ENCODE data around the gene CHMP6. TPM values are rescaled to one million over a fixed set of nuclear protein-coding genes. Genes with fewer than 3 reads are reported as not detected.
A peak's percentile ranks its signal among the peaks of the same experiment; 100 is the strongest.
"Not testable (repeated sequence)": the region's sequence is repeated elsewhere in the genome, so short reads cannot be mapped to it uniquely, and the experiment has no call there.

CHMP6 gene
- total and polyA plus RNA-seq, 5 experiments from 2014 or later: 40.1 to 47.6 (median 41.6) TPM

GRCh38 chr17:81013642-81014041 is 22.0 kb downstream of the CHMP6 start:
- POLR2A ChIA-PET: no interaction called here
- no peaks in the 10 kb centered on the region for H3K27me3 Mint-ChIP-seq
- H3K36me3 Mint-ChIP-seq: peaks cover 2 to 16% (median 6%) of the 10 kb centered on the region in 3 donors
- no peak overlapping the region for H3K4me3 Mint-ChIP-seq
- peaks cover 12 to 27% (median 17%) of the 10 kb centered on the region in 4 donors for H3K4me1 Mint-ChIP-seq
- H3K9me3 Mint-ChIP-seq: peaks cover 0 to 13% (median 4%) of the 10 kb centered on the region in 9 donors
- no peak for ATAC-seq
- no peak for DNase-seq
- peak overlapping the region in 2 of 10 donors; percentile 8 to 56 for H3K27ac Mint-ChIP-seq

GRCh38 chr17:81015136-81015535 is 23.5 kb downstream of the CHMP6 start:
- Mint-ChIP-seq H3K27ac (peak overlapping the region in 3 of 10 donors; percentile 71 to 97 (median 75)), H3K27me3 (no peaks in the 10 kb centered on the region), H3K9me3 (peaks cover 0 to 13% (median 4%) of the 10 kb centered on the region in 9 donors), H3K4me3 (no peak overlapping the region), H3K4me1 (peaks cover 20 to 41% (median 29%) of the 10 kb centered on the region in 4 donors), H3K36me3 (peaks cover 2 to 15% (median 6%) of the 10 kb centered on the region in 3 donors)
- POLR2A ChIA-PET: interaction anchor here (1.0 kb wide), 1 partner anchor 10 kb away, joined by 4 read pairs; no protein-coding TSS in a partner anchor
- ATAC-seq (no peak), DNase-seq (no peak)

GRCh38 chr17:81016575-81016974 is 24.9 kb downstream of the CHMP6 start:
- peak overlapping the region; percentile 44 to 99 (median 94) for H3K27ac Mint-ChIP-seq
- POLR2A ChIA-PET: interaction anchor here (0.9 to 2.3 kb wide), 5 partner anchors 12 to 562 kb away, joined by 3 to 29 read pairs (median 6); partner anchors contain the start of gene CHMP6
- peak overlapping the region in 7 of 10 donors; percentile 11 to 57 (median 36) for H3K4me3 Mint-ChIP-seq
- DNase-seq: no peak
- H3K4me1 Mint-ChIP-seq: peaks cover 20 to 41% (median 31%) of the 10 kb centered on the region in 4 donors
- no peak for ATAC-seq
- peaks cover 0 to 5% (median 0%) of the 10 kb centered on the region in 9 donors for H3K9me3 Mint-ChIP-seq
- H3K36me3 Mint-ChIP-seq: peaks cover 0 to 9% (median 2%) of the 10 kb centered on the region in 3 donors
- H3K27me3 Mint-ChIP-seq: no peaks in the 10 kb centered on the region

GRCh38 chr17:81017330-81017729 is 25.7 kb downstream of the CHMP6 start:
- DNase-seq: not testable (repeated sequence)

GRCh38 chr17:81018044-81018802 is 26.6 kb downstream of the CHMP6 start:
- peaks cover 0 to 5% (median 0%) of the 10 kb centered on the region in 9 donors for H3K9me3 Mint-ChIP-seq
- no peaks in the 10 kb centered on the region for H3K27me3 Mint-ChIP-seq
- H3K4me1 Mint-ChIP-seq: peaks cover 16 to 41% (median 33%) of the 10 kb centered on the region in 4 donors
- POLR2A ChIA-PET: interaction anchor here (0.5 to 2.3 kb wide), 18 partner anchors 9 to 1431 kb away, joined by 3 to 29 read pairs (median 4); partner anchors contain the start of genes BAIAP2, CHMP6, GAA and NDUFAF8
- DNase-seq (peak in 5 of 10 donors; percentile 37 to 64 (median 51)), ATAC-seq (peak; percentile 86 to 90)
- H3K36me3 Mint-ChIP-seq: peaks cover 0 to 3% (median 0%) of the 10 kb centered on the region in 3 donors
- H3K4me3 Mint-ChIP-seq: peak overlapping the region; percentile 82 to 95 (median 88)
- H3K27ac Mint-ChIP-seq: peak overlapping the region; percentile 95 to 99 (median 97)

More at GRCh38 chr17:81017330-81017729, 25.7 kb downstream of the CHMP6 start:
- Mint-ChIP-seq H3K4me1 (peaks cover 16 to 41% (median 32%) of the 10 kb centered on the region in 4 donors), H3K4me3 (peak overlapping the region in 9 of 10 donors; percentile 7 to 95 (median 83)), H3K27ac (peak overlapping the region; percentile 95 to 99 (median 97))
- not testable (repeated sequence) for H3K9me3 Mint-ChIP-seq, H3K36me3 Mint-ChIP-seq, H3K27me3 Mint-ChIP-seq, ATAC-seq
- POLR2A ChIA-PET: interaction anchor here (0.7 to 2.3 kb wide), 11 partner anchors 11 to 1432 kb away, joined by 3 to 29 read pairs (median 6); partner anchors contain the start of genes BAIAP2, CHMP6, NDUFAF8 and TEPSIN

- H3K4me3 Mint-ChIP-seq: peak overlapping the region in 6 of 10 donors; percentile 24 to 93 (median 37)
- no peak for ATAC-seq
- H3K4me1 Mint-ChIP-seq: peaks cover 20 to 47% (median 40%) of the 10 kb centered on the region in 4 donors
- peak overlapping the region; percentile 54 to 99 (median 97) for H3K27ac Mint-ChIP-seq
- no peak for DNase-seq
- no peaks in the 10 kb centered on the region for H3K27me3 Mint-ChIP-seq
- peaks cover 0 to 3% (median 0%) of the 10 kb centered on the region in 3 donors for H3K36me3 Mint-ChIP-seq
- peaks cover 0 to 5% (median 0%) of the 10 kb centered on the region in 9 donors for H3K9me3 Mint-ChIP-seq
- POLR2A ChIA-PET: interaction anchor here (1.1 to 3.3 kb wide), 5 partner anchors 9 to 28 kb away, joined by 3 to 10 read pairs (median 3); partner anchors contain the start of gene CHMP6
These were observed 28.2 kb downstream of the CHMP6 start for GRCh38 chr17:81019563-81020442.

- H3K4me3 Mint-ChIP-seq: no peak overlapping the region
- H3K36me3 Mint-ChIP-seq: peaks cover 0 to 3% (median 0%) of the 10 kb centered on the region in 3 donors
- H3K27ac Mint-ChIP-seq: peak overlapping the region in 6 of 10 donors; percentile 1 to 99 (median 97)
- H3K27me3 Mint-ChIP-seq: no peaks in the 10 kb centered on the region
- peaks cover 20 to 47% (median 40%) of the 10 kb centered on the region in 4 donors for H3K4me1 Mint-ChIP-seq
- DNase-seq (no peak), ATAC-seq (no peak)
- peaks cover 0 to 5% (median 0%) of the 10 kb centered on the region in 9 donors for H3K9me3 Mint-ChIP-seq
- POLR2A ChIA-PET: interaction anchor here (0.9 to 3.3 kb wide), 5 partner anchors 11 to 28 kb away, joined by 3 to 10 read pairs (median 3); partner anchors contain the start of gene CHMP6
These were observed 28.8 kb downstream of the CHMP6 start for GRCh38 chr17:81020443-81020766.

GRCh38 chr17:81020767-81021497 is 29.3 kb downstream of the CHMP6 start:
- POLR2A ChIA-PET: interaction anchor here (0.9 to 3.3 kb wide), 4 partner anchors 11 to 29 kb away, joined by 3 to 10 read pairs (median 3); partner anchors contain the start of gene CHMP6
- Mint-ChIP-seq H3K9me3 (peaks cover 0 to 5% (median 0%) of the 10 kb centered on the region in 9 donors), H3K36me3 (peaks cover 0 to 3% (median 0%) of the 10 kb centered on the region in 3 donors), H3K4me1 (peaks cover 20 to 47% (median 40%) of the 10 kb centered on the region in 4 donors), H3K27ac (peak overlapping the region in 2 of 10 donors; percentile 22 to 97), H3K27me3 (peaks cover 0 to under 1% (median 0%) of the 10 kb centered on the region in 5 donors), H3K4me3 (no peak overlapping the region)
- ATAC-seq (no peak), DNase-seq (no peak)

GRCh38 chr17:81021531-81022343 is 30.1 kb downstream of the CHMP6 start:
- Mint-ChIP-seq H3K4me1 (peaks cover 19 to 46% (median 37%) of the 10 kb centered on the region in 4 donors), H3K9me3 (peaks cover 0 to 3% (median 0%) of the 10 kb centered on the region in 9 donors), H3K27me3 (peaks cover 0 to 8% (median under 1%) of the 10 kb centered on the region in 5 donors), H3K27ac (no peak overlapping the region), H3K4me3 (peak overlapping the region in 1 of 10 donors; percentile 14), H3K36me3 (no peaks in the 10 kb centered on the region)
- POLR2A ChIA-PET: interaction anchor here (1.2 to 3.3 kb wide), 2 partner anchors 17 to 29 kb away, joined by 3 to 10 read pairs; partner anchors contain the start of gene CHMP6
- ATAC-seq: no peak
- DNase-seq: no peak

- Mint-ChIP-seq H3K4me1 (peaks cover 20 to 41% (median 34%) of the 10 kb centered on the region in 4 donors), H3K36me3 (no peaks in the 10 kb centered on the region), H3K4me3 (peak overlapping the region in 1 of 10 donors; percentile 14), H3K9me3 (no peaks in the 10 kb centered on the region), H3K27ac (peak overlapping the region in 1 of 10 donors; percentile 77), H3K27me3 (peaks cover 0 to 14% (median 4%) of the 10 kb centered on the region in 5 donors)
- DNase-seq (no peak), ATAC-seq (no peak)
- POLR2A ChIA-PET: interaction anchor here (3.3 kb wide), 1 partner anchor 18 kb away, joined by 10 read pairs; no protein-coding TSS in a partner anchor
These were observed 30.7 kb downstream of the CHMP6 start for GRCh38 chr17:81022344-81022676.
